K562 (cell line): Measurements from ENCODE around the gene CHST14. TPM values are rescaled to one million over a fixed set of nuclear protein-coding genes. Genes with fewer than 3 reads are reported as not detected.

Source experiments
- CGGBP1 ChIP-seq: fragments of 250-450 bp; sonication (Bioruptor Pico); IDR thresholded peaks from 2 replicates; pipeline ENCODE4 v1.9.0; 2021; ENCODE audit warnings: mild to moderate bottlenecking
- LARP7 ChIP-seq: fragments of 450-650 bp; IDR thresholded peaks from 2 replicates; pipeline ENCODE4 v1.6.1; 2016
- ZBTB1 ChIP-seq: sonication (generic); formaldehyde crosslinking; IDR thresholded peaks from 2 replicates; pipeline ENCODE4 v1.8.1; 2023; ENCODE audit warnings: missing genetic modification reagents, low read depth, mild to moderate bottlenecking, borderline replicate concordance
- ZBTB40 ChIP-seq, 2 experiments: fragments of 450-650 bp in 1 of 2; sonication (generic) in 1 of 2; formaldehyde crosslinking in 1 of 2; IDR thresholded peaks; 2 replicates each; pipeline versions ENCODE4 v1.7.1 to v1.9.0; 2016 to 2022; ENCODE audit warnings: inconsistent platforms in 1 of 2, mild to moderate bottlenecking in 1 of 2, missing genetic modification reagents in 1 of 2
- ZNF3 ChIP-seq: fragments of 250-450 bp; sonication (Bioruptor Pico); IDR thresholded peaks from 2 replicates; pipeline ENCODE4 v1.5.0; 2021; ENCODE audit warnings: mild to moderate bottlenecking, moderate library complexity
- ZNF318 ChIP-seq, 2 experiments: fragments of 450-650 bp; IDR thresholded peaks; 2 replicates each; pipeline ENCODE4 v1.6.1; 2016; ENCODE audit warnings: mild to moderate bottlenecking in 2 of 2, borderline replicate concordance in 1 of 2, low read depth in 1 of 2, moderate library complexity in 1 of 2
- polyA plus RNA-seq, 8 experiments: library from polyadenylated mRNA; depleted of rRNA in 4 of 8; stranded (reverse) in 5 of 8; unstranded in 3 of 8; fragments of >200 nt; fragmentation: Nextera tagmentation in 2 of 8; fragmentation: Illumina TruSeq in 1 of 8; extraction: Ambion mirVana in 2 of 8; extraction: Trizol in 1 of 8; gene quantifications; 2 replicates each; pipeline versions ENCODE4 v1.2.1 to v1.2.3, GENCODE V29; 2011 to 2014; ENCODE audit warnings: inconsistent platforms in 1 of 8, missing spikeins in 1 of 8
- total RNA-seq, 7 experiments: library from RNA; depleted of rRNA in 6 of 7; stranded (reverse); fragments of >200 nt in 6 of 7; fragmentation: Illumina TruSeq in 2 of 7; extraction: Trizol in 2 of 7; gene quantifications; 2 replicates each; pipeline versions ENCODE4 v1.2.1 to v1.2.3, GENCODE V29; 2011 to 2021; ENCODE audit warnings: low replicate concordance in 1 of 7

CHST14 gene
- total and polyA plus RNA-seq, 9 of the 15 experiments (the other 6 are each of a cell fraction or from before 2014, with no cell fraction given) = 1.6 to 12.1 (median 4.5) TPM

DNA sequence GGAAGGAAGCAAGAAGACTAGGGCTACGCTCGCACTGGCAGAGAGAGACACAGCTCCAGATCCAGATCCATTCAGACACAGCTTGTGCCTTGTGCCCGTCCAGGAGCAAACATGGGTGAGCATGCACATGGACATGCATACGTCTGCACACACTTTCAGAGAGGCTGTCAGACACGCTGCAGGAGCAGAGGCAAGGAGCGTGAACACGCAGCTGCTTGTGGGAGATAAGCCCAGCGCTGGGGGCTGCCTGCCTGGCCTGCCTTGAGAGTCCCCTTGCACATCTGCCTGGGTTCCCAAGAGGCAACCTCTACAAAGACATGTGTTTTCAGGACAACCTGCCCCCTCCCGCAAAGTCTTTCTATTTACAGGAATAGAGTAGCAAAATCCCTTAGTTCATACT is 43.6 kb upstream of the CHST14 start (continued):
- TF ChIP-seq ZBTB40 (IDR thresholded peaks at IDR 0.05) (no peak), ZBTB40 (CRISPR knock-in tag; IDR thresholded peaks at IDR 0.05) (no peak), LARP7 (no peak), CGGBP1 (CRISPR knock-in tag) (no peak), ZNF3 (no peak), ZBTB1 (no peak), ZNF318 (IDR thresholded peaks at IDR 0.05; ENCODE audit: borderline replicate concordance in 1 of 2, low read depth in 1 of 2) (no peak)
